H1 (cell line): ENCODE data around the gene IL18BP. TPM values are rescaled to one million over a fixed set of nuclear protein-coding genes. Genes with fewer than 3 reads are reported as not detected.

Experiments used
- CTCF ChIA-PET: fragments of 300-600 bp; sonication (Branson Sonifier 250); formaldehyde crosslinking; loops from one replicate; lab custom pipeline; 2021; ENCODE audit not compliant: partially characterized antibody; lab: Charles Lee
- POLR2A ChIA-PET: fragments of 300-600 bp; sonication (Branson Sonifier 250); formaldehyde crosslinking; loops from one replicate; lab custom pipeline; 2021; ENCODE audit warnings: inconsistent platforms; ENCODE audit not compliant: partially characterized antibody; lab: Charles Lee
- DNase-seq, 2 experiments: peaks; one replicate each; pipeline versions ENCODE4 v3.0.0 to v3.0.0-alpha.2; 2010 to 2022; ENCODE audit warnings: low spot score in 2 of 2, low read depth in 1 of 2, mixed read lengths in 1 of 2
- FAIRE-seq: peaks from 2 replicates; lab custom pipeline; 2011; peaks lifted over from hg19 to GRCh38; lab: Jason Lieb, UNC
- H2AFZ ChIP-seq: 2 replicates; pipeline ENCODE4 v1.8.1; 2012; ENCODE audit warnings: low read length, inconsistent platforms
- H2AK5ac ChIP-seq: 2 replicates; pipeline ENCODE4 v1.6.1; 2013; ENCODE audit warnings: low read depth, low read length
- H2BK120ac ChIP-seq: replicated peaks from 2 replicates; pipeline ENCODE3; 2013; ENCODE audit warnings: low read depth, low read length, inconsistent platforms
- H2BK12ac ChIP-seq: 2 replicates; pipeline ENCODE4 v1.6.1; 2013; ENCODE audit warnings: low read depth, low read length
- H2BK15ac ChIP-seq: 2 replicates; pipeline ENCODE4 v1.6.1; 2013; ENCODE audit warnings: low read length
- H2BK20ac ChIP-seq: 2 replicates; pipeline ENCODE4 v1.6.1; 2013; ENCODE audit warnings: low read length
- H2BK5ac ChIP-seq: 2 replicates; pipeline ENCODE4 v1.6.1; 2013; ENCODE audit warnings: low read depth, low read length
- H3K14ac ChIP-seq: 2 replicates; pipeline ENCODE4 v1.6.1; 2013; ENCODE audit warnings: inconsistent platforms; ENCODE audit not compliant: insufficient read length
- H3K18ac ChIP-seq: 2 replicates; pipeline ENCODE4 v1.6.1; 2013; ENCODE audit warnings: low read length; ENCODE audit errors: extremely low read depth
- H3K23ac ChIP-seq: 2 replicates; pipeline ENCODE4 v1.6.1; 2013; ENCODE audit warnings: inconsistent platforms; ENCODE audit not compliant: insufficient read length
- H3K23me2 ChIP-seq: 2 replicates; pipeline ENCODE4 v1.6.1; 2013; ENCODE audit warnings: low read depth, low read length
- H3K27ac ChIP-seq: 2 replicates; pipeline ENCODE4 v1.6.1; 2011; ENCODE audit warnings: low read depth, low read length, inconsistent platforms
- H3K27me3 ChIP-seq, 4 experiments: replicated peaks in 1 of 4; 1 replicate in 1 of 4; 2 replicates in 3 of 4; pipeline versions ENCODE4 v1.6.1 to v1.8.1; 2011 to 2013; ENCODE audit warnings: low read length in 3 of 4, mild to moderate bottlenecking in 3 of 4, inconsistent platforms in 2 of 4, mixed read lengths in 2 of 4, moderate library complexity in 1 of 4; ENCODE audit not compliant: control insufficient read depth in 3 of 4, insufficient read depth in 3 of 4; ENCODE audit errors: extremely low read depth in 1 of 4
- H3K36me3 ChIP-seq, 4 experiments: 2 replicates each; pipeline versions ENCODE4 v1.6.1 to v1.8.1; 2011 to 2013; ENCODE audit warnings: mild to moderate bottlenecking in 4 of 4, low read length in 3 of 4, moderate library complexity in 2 of 4, control low read depth in 1 of 4, inconsistent platforms in 1 of 4; ENCODE audit not compliant: insufficient read depth in 4 of 4, control insufficient read depth in 2 of 4
- H3K4ac ChIP-seq: replicated peaks from 2 replicates; pipeline ENCODE3; 2013; ENCODE audit warnings: low read length, low read depth, mixed read lengths, inconsistent platforms; ENCODE audit not compliant: insufficient read length
- H3K4me1 ChIP-seq, 4 experiments: replicated peaks in 1 of 4; 1 replicate in 1 of 4; 2 replicates in 3 of 4; pipeline versions ENCODE4 v1.6.1 to v1.8.1; 2011 to 2013; ENCODE audit warnings: low read length in 3 of 4, inconsistent platforms in 2 of 4, mixed read lengths in 1 of 4; ENCODE audit not compliant: insufficient read depth in 4 of 4, control insufficient read depth in 3 of 4
- H3K4me2 ChIP-seq, 2 experiments: 2 replicates each; pipeline versions ENCODE4 v1.6.1 to v1.8.1; 2011 to 2013; ENCODE audit warnings: low read depth in 2 of 2, low read length in 2 of 2, control low read depth in 1 of 2, inconsistent platforms in 1 of 2, mild to moderate bottlenecking in 1 of 2; ENCODE audit not compliant: insufficient read depth in 1 of 2
- H3K4me3 ChIP-seq, 4 experiments: fragments of 200-600, 300-600 bp in 1 of 4; sonication (generic), shearing (Covaris generic), sonication (Bioruptor Twin) in 1 of 4; 2 replicates each; pipeline versions ENCODE4 v1.5.1 to v1.8.1; 2011 to 2016; ENCODE audit warnings: low read length in 4 of 4, low read depth in 3 of 4, control low read depth in 2 of 4, inconsistent platforms in 2 of 4, mild to moderate bottlenecking in 2 of 4, mixed read lengths in 1 of 4, moderate library complexity in 1 of 4; ENCODE audit not compliant: insufficient read depth in 2 of 4; ENCODE audit errors: extremely low read depth in 1 of 4
- H3K56ac ChIP-seq: replicated peaks from 2 replicates; pipeline ENCODE3; 2013; ENCODE audit warnings: low read depth, mild to moderate bottlenecking, mixed read lengths, low read length, inconsistent platforms; ENCODE audit not compliant: insufficient read length
- H3K79me1 ChIP-seq: 2 replicates; pipeline ENCODE4 v1.6.1; 2013; ENCODE audit warnings: low read depth, low read length, control low read depth
- H3K79me2 ChIP-seq, 2 experiments: 2 replicates each; pipeline versions ENCODE4 v1.6.1 to v1.8.1; 2012 to 2013; ENCODE audit warnings: low read length in 2 of 2, mild to moderate bottlenecking in 2 of 2, inconsistent platforms in 1 of 2; ENCODE audit not compliant: insufficient read depth in 2 of 2, control insufficient read depth in 1 of 2
- H3K9ac ChIP-seq, 4 experiments: replicated peaks in 1 of 4; 1 replicate in 1 of 4; 2 replicates in 3 of 4; pipeline versions ENCODE4 v1.6.1 to v1.8.1; 2011 to 2013; ENCODE audit warnings: low read depth in 3 of 4, low read length in 3 of 4, control low read depth in 2 of 4, mild to moderate bottlenecking in 2 of 4, moderate library complexity in 2 of 4, inconsistent platforms in 1 of 4; ENCODE audit errors: extremely low read depth in 1 of 4
- H3K9me3 ChIP-seq, 2 experiments: 2 replicates each; pipeline versions ENCODE4 v1.6.1 to v1.8.1; 2012 to 2013; ENCODE audit warnings: mild to moderate bottlenecking in 2 of 2, moderate library complexity in 2 of 2, control low read depth in 1 of 2, inconsistent platforms in 1 of 2, low read depth in 1 of 2, low read length in 1 of 2, mixed read lengths in 1 of 2; ENCODE audit not compliant: insufficient read depth in 2 of 2
- H4K20me1 ChIP-seq, 2 experiments: replicated peaks in 1 of 2; 2 replicates each; pipeline versions ENCODE3 to v1.8.1; 2011 to 2013; ENCODE audit warnings: inconsistent platforms in 2 of 2, low read length in 2 of 2, mild to moderate bottlenecking in 1 of 2; ENCODE audit not compliant: insufficient read depth in 2 of 2, control insufficient read depth in 1 of 2
- H4K5ac ChIP-seq: 2 replicates; pipeline ENCODE4 v1.6.1; 2013; ENCODE audit warnings: low read length, low read depth, mixed read lengths, inconsistent platforms; ENCODE audit not compliant: insufficient read length
- H4K8ac ChIP-seq: 2 replicates; pipeline ENCODE4 v1.8.0; 2013; ENCODE audit warnings: mild to moderate bottlenecking, moderate library complexity, low read length, inconsistent platforms; ENCODE audit not compliant: insufficient read depth; ENCODE audit errors: extremely low read depth
- H4K91ac ChIP-seq: replicated peaks from 2 replicates; pipeline ENCODE3; 2013; ENCODE audit warnings: low read length, mixed read lengths, inconsistent platforms; ENCODE audit not compliant: insufficient read length
- BRCA1 ChIP-seq: IDR thresholded peaks from 2 replicates; pipeline ENCODE4 v1.6.1; 2012; ENCODE audit warnings: low read depth, low read length, improper control_type of control experiment
- EGR1 ChIP-seq: IDR thresholded peaks from 2 replicates; pipeline ENCODE4 v1.6.1; 2011; ENCODE audit warnings: low read depth, low read length, borderline replicate concordance
- EP300 ChIP-seq, 2 experiments: IDR thresholded peaks; 1 replicate in 1 of 2; 2 replicates in 1 of 2; pipeline ENCODE4 v1.6.1; 2011 to 2012; ENCODE audit warnings: low read depth in 2 of 2, low read length in 2 of 2, mild to moderate bottlenecking in 2 of 2, borderline replicate concordance in 1 of 2, inconsistent platforms in 1 of 2, moderate library complexity in 1 of 2
- KDM4A ChIP-seq: IDR thresholded peaks from one replicate; pipeline ENCODE4 v1.7.1; 2012; ENCODE audit warnings: low read depth, mild to moderate bottlenecking, moderate library complexity, low read length, inconsistent platforms; ENCODE audit not compliant: severe bottlenecking
- KDM5A ChIP-seq: fragments of 200-600 bp; IDR thresholded peaks from 2 replicates; pipeline ENCODE4 v1.7.1; 2012; ENCODE audit warnings: mild to moderate bottlenecking, low read length, inconsistent platforms, mixed read lengths
- MAFK ChIP-seq: IDR thresholded peaks from 2 replicates; pipeline ENCODE4 v1.6.1; 2012; ENCODE audit warnings: low read depth, mild to moderate bottlenecking, improper control_type of control experiment, low read length
- NRF1 ChIP-seq: IDR thresholded peaks from 2 replicates; pipeline ENCODE4 v1.6.1; 2011; ENCODE audit warnings: mild to moderate bottlenecking, low read depth, low read length, improper control_type of control experiment
- POLR2AphosphoS5 ChIP-seq: IDR thresholded peaks from 2 replicates; pipeline ENCODE4 v1.6.1; 2011; ENCODE audit warnings: low read depth, low read length
- POU5F1 ChIP-seq: IDR thresholded peaks from 2 replicates; pipeline ENCODE4 v1.6.1; 2011; ENCODE audit warnings: low read depth, mild to moderate bottlenecking, low read length, moderate library complexity
- RXRA ChIP-seq: IDR thresholded peaks from 2 replicates; pipeline ENCODE4 v1.6.1; 2011; ENCODE audit warnings: low read depth, mild to moderate bottlenecking, low read length, moderate library complexity; ENCODE audit not compliant: insufficient read depth
- SAP30 ChIP-seq: fragments of 300-600 bp; sonication (generic); IDR thresholded peaks from 2 replicates; pipeline ENCODE4 v1.7.1; 2012; ENCODE audit warnings: low read length, moderate library complexity, mild to moderate bottlenecking, inconsistent platforms; ENCODE audit not compliant: insufficient read depth, insufficient replicate concordance
- SIN3A ChIP-seq, 2 experiments: IDR thresholded peaks in 1 of 2; conservative IDR thresholded peaks in 1 of 2; 2 replicates each; pipeline ENCODE4 v1.6.1; 2011 to 2012; ENCODE audit warnings: low read length in 2 of 2, improper control_type of control experiment in 1 of 2, low read depth in 1 of 2, mild to moderate bottlenecking in 1 of 2
- TCF12 ChIP-seq: IDR thresholded peaks from 2 replicates; pipeline ENCODE4 v1.6.1; 2011; ENCODE audit warnings: low read depth, mild to moderate bottlenecking, low read length
- YY1 ChIP-seq: IDR thresholded peaks from 2 replicates; pipeline ENCODE4 v1.6.1; 2011; ENCODE audit warnings: low read depth, mild to moderate bottlenecking, low read length
- WGBS, 2 experiments: shearing (Covaris generic) in 1 of 2; methylation state at CpG; one replicate each; pipeline versions ENCODE4 v1.1.6 to v1.1.7; 2013 to 2015; ENCODE audit warnings: low lambda C conversion rate in 2 of 2, mixed read lengths in 2 of 2, inconsistent platforms in 1 of 2, low coverage in 1 of 2, missing lambda C conversion rate in 1 of 2; ENCODE audit not compliant: insufficient replicate concordance in 2 of 2, insufficient coverage in 1 of 2, insufficient read length in 1 of 2; ENCODE audit errors: extremely low coverage in 1 of 2, missing lambda C conversion rate in 1 of 2; 5-methylcytosine and 5-hydroxymethylcytosine counted together
- polyA plus RNA-seq, 7 experiments: library from polyadenylated mRNA; depleted of rRNA in 3 of 7; stranded (reverse) in 5 of 7; unstranded in 2 of 7; fragments of >200 nt in 5 of 7; fragments of 200-250 nt in 2 of 7; gene quantifications; 1 replicate in 5 of 7; 2 replicates in 1 of 7; 4 replicates in 1 of 7; pipeline versions ENCODE4 v1.2.1 to v1.2.3, GENCODE V29; 2011 to 2013; ENCODE audit warnings: missing spikeins in 2 of 7, mixed read lengths in 2 of 7
- total RNA-seq: library from RNA; stranded (reverse); fragmentation: NEBNext Ultra II Directional; extraction: Animal tissue kit (Norgen Biotek cat#: 25700); gene quantifications from 2 replicates; pipeline ENCODE4 v1.2.1, GENCODE V29; 2021

IL18BP gene
- total and polyA plus RNA-seq, 2 of the 8 experiments (the other 6 are each of a cell fraction or from before 2014, with no cell fraction given), result 9.8 to 17.0 TPM

GRCh38 chr11:72012091-72012630 lies 13.5 kb downstream of the IL18BP start:
- Histone ChIP-seq H2AK5ac (no peak overlapping the region), H3K27me3 (no peaks in the 10 kb centered on the region), H3K4me1 (no peaks in the 10 kb centered on the region), H3K4me3 (no peak overlapping the region), H2BK15ac (no peak overlapping the region), H3K18ac (no peak overlapping the region), H2AFZ (no peak overlapping the region), H2BK120ac (no peak overlapping the region), H3K79me1 (no peaks in the 10 kb centered on the region; the same call in 1 of the 2 replicates), H2BK20ac (no peak overlapping the region), H3K56ac (no peak overlapping the region), H3K9ac (no peak overlapping the region), H4K8ac (no peak overlapping the region), H3K27ac (no peak overlapping the region), H3K14ac (no peak overlapping the region), H4K20me1 (peaks cover 25 to 43% of the 10 kb centered on the region in 2 experiments), H3K79me2 (no peaks in the 10 kb centered on the region), H3K4me2 (no peak overlapping the region), H2BK12ac (no peak overlapping the region), H3K23me2 (no peaks in the 10 kb centered on the region), H4K5ac (no peak overlapping the region), H3K4ac (no peak overlapping the region), H2BK5ac (no peak overlapping the region), H3K23ac (no peak overlapping the region), H3K36me3 (peaks cover 54 to 83% (median 74%) of the 10 kb centered on the region in 4 experiments), H3K9me3 (no peaks in the 10 kb centered on the region), H4K91ac (no peak overlapping the region)
- DNase-seq, result no peak
- ChIA-PET POLR2A (interaction anchor here (0.8 to 3.3 kb wide), 4 partner anchors 7 to 97 kb away, joined by 4 to 9 read pairs (median 6); partner anchors contain the start of gene IL18BP), CTCF (interaction anchor here (0.7 to 25.0 kb wide), 10 partner anchors 9 to 186 kb away, joined by 3 to 423 read pairs (median 17); partner anchors contain the start of genes IL18BP and LAMTOR1)
- WGBS, 2 experiments, result 91% methylated on average over 5 of the region's 5 CpGs; no CpG with 5 or more reads in 1 of the 2 experiments
- FAIRE-seq, result no peak
- TF ChIP-seq MAFK, result no peak
- TF ChIP-seq POU5F1, result no peak
- TF ChIP-seq KDM5A, result no peak
- no peak for TF ChIP-seq EP300 (IDR thresholded peaks at IDR 0.05; ENCODE audit: borderline replicate concordance in 1 of 2, low read depth in 2 of 2, low read length in 2 of 2)
- no peak for TF ChIP-seq BRCA1
- no peak for TF ChIP-seq SAP30
- no peak for TF ChIP-seq RXRA
- TF ChIP-seq POLR2AphosphoS5, result no peak
- no peak for TF ChIP-seq YY1
- no peak for TF ChIP-seq EGR1
- no peak for TF ChIP-seq SIN3A (conservative IDR thresholded peaks at IDR 0.05 in 1 of 2, IDR thresholded peaks at IDR 0.05 in 1 of 2; ENCODE audit: low read depth in 1 of 2, low read length in 2 of 2)
- no peak for TF ChIP-seq KDM4A
- TF ChIP-seq NRF1, result no peak
- TF ChIP-seq TCF12, result no peak
